T-helper 17 cell (primary cell): ENCODE results near the gene CFAP68. TPM values are rescaled to one million over a fixed set of nuclear protein-coding genes. Genes with fewer than 3 reads are reported as not detected.

Experiments
- ATAC-seq: fragments of 150-1000 bp; cut with Tn5 transposase; 2 replicates; pipeline ENCODE4 v1.10.0; 2021; ENCODE audit warnings: mild to moderate bottlenecking, moderate library complexity
- DNase-seq, 3 donors: peaks; one replicate each; pipeline versions ENCODE4 v3.0.0 to v3.0.0-alpha.2; 2020 to 2021
- H3K9me3 ChIP-seq: one replicate; pipeline ENCODE4 v1.7.0; 2013; ENCODE audit warnings: low read length, mild to moderate bottlenecking; ENCODE audit not compliant: control insufficient read depth, poor library complexity, severe bottlenecking
- H3K27ac Mint-ChIP-seq: one replicate; pipeline ENCODE4 v1.8.0; 2022; ENCODE audit warnings: mild to moderate bottlenecking, moderate library complexity, mixed read lengths
- H3K27me3 Mint-ChIP-seq: one replicate; pipeline ENCODE4 v1.8.0; 2022; ENCODE audit warnings: mixed read lengths
- H3K36me3 Mint-ChIP-seq: one replicate; pipeline ENCODE4 v1.8.0; 2022; ENCODE audit warnings: low read depth, mixed read lengths
- H3K4me1 Mint-ChIP-seq: one replicate; pipeline ENCODE4 v1.8.0; 2022; ENCODE audit warnings: mild to moderate bottlenecking, mixed read lengths
- H3K4me3 Mint-ChIP-seq: one replicate; pipeline ENCODE4 v1.8.0; 2022; ENCODE audit warnings: mild to moderate bottlenecking, moderate library complexity, mixed read lengths
- total RNA-seq, 4 donors: library from RNA in 2 of 4; stranded (reverse) in 2 of 4; gene quantifications; one replicate each; pipeline ENCODE4 v1.2.3 and lab custom pipeline; 2022 to 2026

The CFAP68 gene
- total RNA-seq (10 to 100 TPM; 19.0 to 23.8 TPM), total RNA-seq (lab: John Stamatoyannopoulos, UW) (6.6 to 11.5 reads per million in 2 donors)

DNA sequence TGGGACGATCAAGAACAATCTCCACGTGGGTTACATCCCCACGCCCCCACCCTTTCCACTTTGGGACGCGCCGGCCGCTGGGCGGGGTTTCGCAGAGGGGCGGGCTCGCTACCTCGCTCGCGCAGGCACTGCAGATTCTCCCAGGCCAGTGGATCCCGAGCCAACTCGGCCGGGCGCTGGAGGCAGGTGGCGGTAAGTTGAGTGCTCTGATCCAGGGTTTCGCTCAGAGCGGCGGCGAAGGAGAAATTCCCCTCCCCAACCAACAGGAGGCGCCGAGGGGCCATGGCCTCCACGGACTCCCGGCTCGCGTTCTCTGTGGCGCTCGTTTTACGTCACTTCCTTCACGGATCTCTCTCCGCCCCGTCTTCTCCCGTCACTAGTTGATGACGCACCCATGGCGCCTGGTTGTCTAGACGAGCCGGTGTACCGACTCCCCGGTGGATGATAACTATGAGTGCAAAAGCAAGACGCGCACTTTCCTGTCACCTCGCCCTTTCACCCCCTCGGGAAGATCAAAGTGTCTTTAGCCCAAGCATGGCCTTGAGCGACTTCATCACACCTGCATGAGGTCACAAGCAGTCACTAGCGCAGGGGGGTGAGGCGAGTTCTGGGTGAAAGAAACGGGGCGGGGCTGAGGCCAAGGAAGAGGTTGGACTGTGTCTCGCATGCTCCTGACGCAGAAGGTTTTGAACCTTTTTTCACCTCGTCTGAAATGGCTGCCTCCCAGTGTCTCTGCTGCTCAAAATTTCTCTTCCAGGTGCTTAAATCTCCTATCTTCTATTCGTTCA, at the start of gene CFAP68, which contains the start of gene FDXACB1:
CFAP68 (plus strand) TSS at position 693 of the 788 bp plus-strand sequence; CDS start at position 713, 20 bp downstream.
FDXACB1 (minus strand) TSS at position 317 of the 788 bp plus-strand sequence; CDS start at position 284, 33 bp downstream.
- Mint-ChIP-seq H3K4me3 (peak within 1 kb of the TSS; percentile 94), H3K4me1 (peaks cover 18% of the 10 kb centered on the region), H3K27me3 (no peaks in the 10 kb centered on the region), H3K27ac (peak within 1 kb of the TSS; percentile 98), H3K36me3 (peaks cover 2% of the 10 kb centered on the region)
- H3K9me3 ChIP-seq: no peaks in the 10 kb centered on the region
- ATAC-seq: peak; percentile 89
- DNase-seq: peak; percentile 87 to 92 (median 92)

- no peak overlapping the region for H3K4me3 Mint-ChIP-seq
- peak overlapping the region; percentile 14 for H3K27ac Mint-ChIP-seq
- no peaks in the 10 kb centered on the region for H3K9me3 ChIP-seq
- no peak for DNase-seq
- H3K4me1 Mint-ChIP-seq: peaks cover 2% of the 10 kb centered on the region
- H3K36me3 Mint-ChIP-seq: peaks cover 6% of the 10 kb centered on the region
- no peaks in the 10 kb centered on the region for H3K27me3 Mint-ChIP-seq
- no peak for ATAC-seq
These were observed 45.8 kb upstream of the CFAP68 start for GRCh38 chr11:111833524-111833923.

GRCh38 chr11:111834432-111835163, 44.7 kb upstream of the CFAP68 start:
- ATAC-seq (no peak), DNase-seq (no peak)
- Mint-ChIP-seq H3K36me3 (peaks cover 6% of the 10 kb centered on the region), H3K27me3 (no peaks in the 10 kb centered on the region), H3K27ac (peak overlapping the region; percentile 14), H3K4me1 (peaks cover 2% of the 10 kb centered on the region), H3K4me3 (no peak overlapping the region)
- H3K9me3 ChIP-seq: no peaks in the 10 kb centered on the region

DNA sequence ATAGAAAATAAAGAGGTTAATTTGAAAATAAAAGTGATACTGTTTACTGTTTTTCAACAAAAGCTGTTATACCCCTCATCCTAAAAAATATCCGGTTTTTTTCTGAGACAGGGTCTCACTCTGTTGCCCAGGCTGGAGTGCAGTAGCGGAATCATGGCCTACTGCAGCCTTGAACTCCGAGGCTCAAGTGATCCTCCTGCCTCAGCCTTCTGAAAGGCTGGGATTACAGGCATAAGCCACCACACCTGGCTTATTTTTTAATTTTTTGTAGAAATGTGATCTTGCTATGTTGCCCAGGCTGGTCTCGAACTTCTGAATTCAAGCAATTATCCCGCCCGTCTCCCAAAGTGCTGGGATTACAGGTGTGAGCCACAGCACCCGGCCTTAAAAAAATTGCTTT, 43.7 kb upstream of the CFAP68 start:
- Mint-ChIP-seq H3K4me1 (peaks cover 2% of the 10 kb centered on the region), H3K27ac (no peak overlapping the region), H3K36me3 (peaks cover 6% of the 10 kb centered on the region)

GRCh38 chr11:111836162-111836561, 43.2 kb upstream of the CFAP68 start:
- H3K9me3 ChIP-seq: no peaks in the 10 kb centered on the region
- DNase-seq: no peak
- Mint-ChIP-seq H3K27ac (no peak overlapping the region), H3K27me3 (no peaks in the 10 kb centered on the region), H3K4me1 (peaks cover 3% of the 10 kb centered on the region), H3K36me3 (peaks cover 6% of the 10 kb centered on the region), H3K4me3 (no peak overlapping the region)
- no peak for ATAC-seq

More for the DNA sequence above, 43.7 kb upstream of the CFAP68 start:
- DNase-seq: no peak
- H3K9me3 ChIP-seq: no peaks in the 10 kb centered on the region
- no peak for ATAC-seq
- H3K27me3 Mint-ChIP-seq: no peaks in the 10 kb centered on the region
- no peak overlapping the region for H3K4me3 Mint-ChIP-seq

DNA sequence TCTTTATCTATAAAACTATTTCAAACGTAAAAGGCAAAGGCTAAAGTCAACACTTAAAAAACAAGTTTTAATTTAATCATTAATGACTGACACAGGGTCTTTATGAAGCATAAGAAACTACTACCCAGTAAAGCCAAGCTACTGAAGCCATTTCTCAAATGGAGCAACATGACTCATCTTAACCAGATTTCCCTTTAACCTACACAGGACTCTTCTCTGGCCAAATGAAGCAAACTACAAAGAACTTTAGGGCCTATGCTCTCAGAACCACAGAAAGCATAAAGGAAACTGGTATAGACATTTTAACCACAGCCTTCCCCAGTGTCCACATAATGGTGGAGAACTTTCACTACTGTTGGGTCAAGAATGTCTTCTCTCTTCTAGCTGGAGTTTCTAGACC, 42.6 kb upstream of the CFAP68 start:
- peaks cover 6% of the 10 kb centered on the region for H3K4me1 Mint-ChIP-seq
- peaks cover 6% of the 10 kb centered on the region for H3K36me3 Mint-ChIP-seq
- no peaks in the 10 kb centered on the region for H3K27me3 Mint-ChIP-seq
- H3K27ac Mint-ChIP-seq: no peak overlapping the region
- ATAC-seq (no peak), DNase-seq (no peak)
- H3K9me3 ChIP-seq: no peaks in the 10 kb centered on the region
- H3K4me3 Mint-ChIP-seq: no peak overlapping the region

- no peak overlapping the region for H3K27ac Mint-ChIP-seq
- peaks cover 6% of the 10 kb centered on the region for H3K4me1 Mint-ChIP-seq
- H3K27me3 Mint-ChIP-seq: no peaks in the 10 kb centered on the region
- H3K4me3 Mint-ChIP-seq: no peak overlapping the region
- DNase-seq: no peak
- H3K9me3 ChIP-seq: no peaks in the 10 kb centered on the region
- ATAC-seq: no peak
- peaks cover 6% of the 10 kb centered on the region for H3K36me3 Mint-ChIP-seq
These were observed 41.9 kb upstream of the CFAP68 start for GRCh38 chr11:111837366-111837891.

DNA sequence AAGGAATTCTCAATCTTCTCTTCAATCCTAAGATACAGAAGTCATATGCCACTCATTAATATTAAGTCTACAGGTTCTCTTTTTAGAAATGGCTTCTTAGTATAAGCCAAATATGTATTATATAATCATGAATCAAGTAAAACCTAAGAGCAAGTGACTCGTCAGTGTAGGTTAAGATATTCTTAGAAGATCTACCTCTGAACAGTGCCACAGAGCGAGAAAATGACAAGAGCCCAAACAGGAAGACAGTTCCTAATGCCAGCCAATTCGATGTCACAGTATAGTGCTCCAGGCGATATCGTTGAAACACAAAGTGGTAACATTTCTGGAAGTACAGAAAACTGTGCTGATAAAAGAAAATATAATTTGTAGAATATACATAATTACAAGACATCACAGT, 41.3 kb upstream of the CFAP68 start:
- Mint-ChIP-seq H3K27me3 (no peaks in the 10 kb centered on the region), H3K4me3 (no peak overlapping the region), H3K36me3 (peaks cover 6% of the 10 kb centered on the region), H3K4me1 (peaks cover 6% of the 10 kb centered on the region), H3K27ac (no peak overlapping the region)
- ATAC-seq (no peak), DNase-seq (no peak)
- H3K9me3 ChIP-seq: no peaks in the 10 kb centered on the region

DNA sequence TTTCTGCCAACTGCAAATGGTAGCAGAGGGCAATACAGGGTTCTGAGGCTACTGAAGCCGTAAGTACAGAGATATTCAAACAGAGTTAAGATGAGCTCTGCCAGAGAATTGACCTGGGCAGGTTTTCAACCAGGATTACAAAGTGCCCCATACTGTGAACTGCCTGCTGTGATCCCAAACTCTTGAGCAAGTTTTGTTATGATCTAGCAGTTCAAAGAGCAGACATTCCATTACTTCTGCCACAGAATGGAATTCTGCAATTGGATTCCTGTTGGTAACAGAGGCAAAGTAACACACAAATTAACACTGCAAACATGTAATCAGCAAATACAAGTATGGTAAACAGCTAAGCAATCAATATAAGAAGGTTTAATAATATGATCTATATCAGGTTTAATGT, 39.2 kb upstream of the CFAP68 start:
- peaks cover 4% of the 10 kb centered on the region for H3K36me3 Mint-ChIP-seq

GRCh38 chr11:111841370-111842053, 37.8 kb upstream of the CFAP68 start:
- DNase-seq: peak; percentile 66 to 79 (median 71)
- Mint-ChIP-seq H3K4me1 (peaks cover 3% of the 10 kb centered on the region), H3K27ac (no peak overlapping the region), H3K27me3 (no peaks in the 10 kb centered on the region), H3K4me3 (no peak overlapping the region), H3K36me3 (no peaks in the 10 kb centered on the region)
- ATAC-seq: peak; percentile 96
- no peaks in the 10 kb centered on the region for H3K9me3 ChIP-seq

More for the DNA sequence above, 39.2 kb upstream of the CFAP68 start:
- H3K9me3 ChIP-seq: no peaks in the 10 kb centered on the region
- Mint-ChIP-seq H3K27ac (no peak overlapping the region), H3K4me3 (no peak overlapping the region), H3K4me1 (peaks cover 3% of the 10 kb centered on the region), H3K27me3 (no peaks in the 10 kb centered on the region)
- ATAC-seq (no peak), DNase-seq (no peak)

GRCh38 chr11:111843661-111844060, 35.7 kb upstream of the CFAP68 start:
- no peaks in the 10 kb centered on the region for H3K9me3 ChIP-seq
- DNase-seq (no peak), ATAC-seq (no peak)
- Mint-ChIP-seq H3K4me1 (peaks cover 3% of the 10 kb centered on the region), H3K27me3 (no peaks in the 10 kb centered on the region), H3K27ac (no peak overlapping the region), H3K36me3 (peaks cover 3% of the 10 kb centered on the region), H3K4me3 (no peak overlapping the region)

DNA sequence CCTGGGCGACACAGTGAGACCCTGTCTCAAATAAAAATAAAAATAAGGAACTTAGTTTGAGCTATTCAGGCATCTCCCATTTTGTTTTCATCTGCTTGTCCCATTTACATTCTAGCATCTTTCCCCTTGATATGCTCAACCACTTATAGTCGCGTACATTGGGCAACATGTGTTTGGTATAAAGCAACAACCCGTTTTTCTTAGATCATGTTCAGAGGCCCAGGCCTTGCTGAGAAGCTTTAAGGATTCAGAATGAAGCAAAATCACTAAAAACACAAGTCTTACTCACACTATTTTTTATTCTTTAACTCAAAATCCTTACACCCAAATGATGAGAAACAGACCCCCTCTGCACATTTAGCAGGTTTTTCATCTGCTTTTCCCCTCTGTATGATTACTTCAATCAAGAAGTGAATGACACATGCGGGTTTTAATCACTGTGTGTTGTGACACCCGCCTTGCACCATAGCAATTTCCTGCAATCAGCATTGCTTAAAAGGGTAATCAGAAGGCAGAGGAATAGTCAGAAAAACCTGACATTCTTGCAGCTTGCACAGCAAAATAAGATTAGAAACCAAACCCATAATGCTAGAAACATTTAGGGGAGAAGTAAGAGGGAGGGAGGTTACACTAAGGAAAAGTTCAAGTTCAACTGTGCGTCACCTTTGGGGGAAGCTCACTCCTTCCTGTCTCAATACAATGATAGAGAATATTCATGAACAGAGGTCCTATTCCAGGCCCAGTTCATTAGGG, 33.9 kb upstream of the CFAP68 start:
- H3K9me3 ChIP-seq: no peaks in the 10 kb centered on the region
- peaks cover 5% of the 10 kb centered on the region for H3K36me3 Mint-ChIP-seq
- H3K4me1 Mint-ChIP-seq: peaks cover 3% of the 10 kb centered on the region
- no peak for DNase-seq
- peak overlapping the region; percentile 49 for H3K27ac Mint-ChIP-seq
- no peak for ATAC-seq
- no peak overlapping the region for H3K4me3 Mint-ChIP-seq
- H3K27me3 Mint-ChIP-seq: no peaks in the 10 kb centered on the region
